WTC11 (cell line): ENCODE measurements around the gene MACROD2.

Experiments
- ATF2 ChIP-seq: sonication (generic); formaldehyde crosslinking; IDR thresholded peaks from 2 replicates; pipeline ENCODE4 v1.8.1; 2022; ENCODE audit warnings: low read depth, missing genetic modification reagents, borderline replicate concordance
- CREB1 ChIP-seq: sonication (generic); formaldehyde crosslinking; IDR thresholded peaks from 2 replicates; pipeline ENCODE4 v1.8.0; 2023; ENCODE audit warnings: mild to moderate bottlenecking, missing genetic modification reagents
- CTCF ChIP-seq: fragments of 200-600 bp; IDR thresholded peaks from 2 replicates; pipeline ENCODE4 v1.8.0; 2022; ENCODE audit warnings: antibody characterized with exemption
- E2F5 ChIP-seq: sonication (generic); formaldehyde crosslinking; IDR thresholded peaks from 2 replicates; pipeline ENCODE4 v1.8.1; 2022; ENCODE audit warnings: mild to moderate bottlenecking, moderate library complexity, missing genetic modification reagents
- ETV6 ChIP-seq: sonication (generic); formaldehyde crosslinking; IDR thresholded peaks from 2 replicates; pipeline ENCODE4 v1.8.1; 2022; ENCODE audit warnings: mild to moderate bottlenecking, missing genetic modification reagents
- MXD4 ChIP-seq: fragments of 250-450 bp; sonication (Bioruptor Pico); IDR thresholded peaks from 2 replicates; pipeline ENCODE4 v1.8.0; 2021; ENCODE audit warnings: mild to moderate bottlenecking, moderate library complexity, borderline replicate concordance
- MYBL2 ChIP-seq: sonication (generic); formaldehyde crosslinking; IDR thresholded peaks from 2 replicates; pipeline ENCODE4 v1.8.1; 2023; ENCODE audit warnings: mild to moderate bottlenecking, moderate library complexity, missing genetic modification reagents
- SP1 ChIP-seq: sonication (generic); formaldehyde crosslinking; conservative IDR thresholded peaks from 2 replicates; pipeline ENCODE4 v1.8.1; 2022; ENCODE audit warnings: missing genetic modification reagents
- TEAD4 ChIP-seq: sonication (generic); formaldehyde crosslinking; IDR thresholded peaks from 2 replicates; pipeline ENCODE4 v1.8.0; 2022; ENCODE audit warnings: mild to moderate bottlenecking, missing genetic modification reagents
- TP53 ChIP-seq: sonication (generic); formaldehyde crosslinking; IDR thresholded peaks from 2 replicates; pipeline ENCODE4 v1.8.1; 2023; ENCODE audit warnings: mild to moderate bottlenecking, missing genetic modification reagents
- USF2 ChIP-seq: sonication (generic); formaldehyde crosslinking; IDR thresholded peaks from 2 replicates; pipeline ENCODE4 v1.8.1; 2023; ENCODE audit warnings: mild to moderate bottlenecking, missing genetic modification reagents, moderate library complexity
- ZNF138 ChIP-seq: sonication (generic); formaldehyde crosslinking; conservative IDR thresholded peaks from 2 replicates; pipeline ENCODE4 v1.8.1; 2022; ENCODE audit warnings: mild to moderate bottlenecking, moderate library complexity, missing genetic modification reagents
- ZNF423 ChIP-seq: fragments of 250-450 bp; sonication (Bioruptor Pico); IDR thresholded peaks from 2 replicates; pipeline ENCODE4 v2.1.2; 2022; ENCODE audit warnings: mild to moderate bottlenecking, moderate library complexity

- TF ChIP-seq MXD4 (CRISPR knock-in tag) (no peak), ZNF138 (no peak), CTCF (no peak), ZNF423 (CRISPR knock-in tag) (no peak), USF2 (CRISPR knock-in tag) (no peak), ETV6 (CRISPR knock-in tag) (no peak), CREB1 (CRISPR knock-in tag) (no peak), TEAD4 (CRISPR knock-in tag) (no peak), ATF2 (CRISPR knock-in tag) (no peak), E2F5 (CRISPR knock-in tag) (no peak), MYBL2 (CRISPR knock-in tag) (no peak), TP53 (CRISPR knock-in tag) (no peak), SP1 (CRISPR knock-in tag) (no peak)
Measured at GRCh38 chr20:15807271-15807670, 1812.0 kb downstream of the MACROD2 start.
